GM04504 (cell line): Measurements from ENCODE around the gene TCOF1.

Experiments used
- DNase-seq: peaks from one replicate; pipeline ENCODE4 v3.0.0-alpha.2; 2012; ENCODE audit warnings: low read depth

TCOF1 gene

GRCh38 chr5:150325426-150325825 lies 32.1 kb upstream of the TCOF1 start:
- DNase-seq: no peak

- DNase-seq: no peak
These were observed 30.8 kb upstream of the TCOF1 start for GRCh38 chr5:150326707-150327106.

- DNase-seq: no peak
These were observed 30.4 kb upstream of the TCOF1 start for GRCh38 chr5:150327139-150327538.

- no peak for DNase-seq
These were observed 29.0 kb upstream of the TCOF1 start for GRCh38 chr5:150328515-150328914.

- no peak for DNase-seq
These were observed 28.5 kb upstream of the TCOF1 start for GRCh38 chr5:150329038-150329437.

GRCh38 chr5:150329881-150330876 lies 27.3 kb upstream of the TCOF1 start:
- DNase-seq: no peak

- DNase-seq: no peak
These were observed 24.1 kb upstream of the TCOF1 start for GRCh38 chr5:150333400-150333799.

- DNase-seq: no peak
These were observed 21.7 kb upstream of the TCOF1 start for GRCh38 chr5:150335778-150336177.

GRCh38 chr5:150338546-150338945 lies 19.0 kb upstream of the TCOF1 start:
- DNase-seq: no peak

GRCh38 chr5:150339165-150339564 lies 18.3 kb upstream of the TCOF1 start:
- no peak for DNase-seq

GRCh38 chr5:150339841-150340240 lies 17.7 kb upstream of the TCOF1 start:
- no peak for DNase-seq

- DNase-seq: no peak
These were observed 16.8 kb upstream of the TCOF1 start for GRCh38 chr5:150340614-150341255.

GRCh38 chr5:150341331-150341730 lies 16.2 kb upstream of the TCOF1 start:
- no peak for DNase-seq

GRCh38 chr5:150341989-150342388 lies 15.5 kb upstream of the TCOF1 start:
- DNase-seq: no peak

- no peak for DNase-seq
These were observed 14.9 kb upstream of the TCOF1 start for GRCh38 chr5:150342583-150342982.

- no peak for DNase-seq
These were observed 13.4 kb upstream of the TCOF1 start for GRCh38 chr5:150343994-150344631.

GRCh38 chr5:150345716-150346115 lies 11.8 kb upstream of the TCOF1 start:
- DNase-seq: no peak

- DNase-seq: no peak
These were observed 10.9 kb upstream of the TCOF1 start for GRCh38 chr5:150346592-150346991.

GRCh38 chr5:150347003-150347402 lies 10.5 kb upstream of the TCOF1 start:
- DNase-seq: no peak

- no peak for DNase-seq
These were observed 10.0 kb upstream of the TCOF1 start for GRCh38 chr5:150347451-150347850.

- no peak for DNase-seq
These were observed 7.7 kb upstream of the TCOF1 start for GRCh38 chr5:150349681-150350275.
